GM18909 (cell line): ENCODE measurements around the gene NCOA5.

ENCODE experiments used
- ATAC-seq: cut with Tn5 transposase; IDR thresholded peaks from one replicate; pipeline ENCODE4 v1.9.1; 2021; ENCODE audit warnings: mild to moderate bottlenecking; ENCODE audit not compliant: unreplicated experiment, poor library complexity

The NCOA5 gene

GRCh38 chr20:46089417-46090388, at the start of gene NCOA5:
TSS of gene NCOA5 (minus strand) at chr20:46089962. CDS start at chr20:46079424, 10,538 bp downstream.
- ATAC-seq = peak; percentile 82

GRCh38 chr20:46139266-46139889, 49.6 kb upstream of the NCOA5 start:
- ATAC-seq = no peak

GRCh38 chr20:46137816-46138215, 48.1 kb upstream of the NCOA5 start:
- ATAC-seq = no peak

DNA sequence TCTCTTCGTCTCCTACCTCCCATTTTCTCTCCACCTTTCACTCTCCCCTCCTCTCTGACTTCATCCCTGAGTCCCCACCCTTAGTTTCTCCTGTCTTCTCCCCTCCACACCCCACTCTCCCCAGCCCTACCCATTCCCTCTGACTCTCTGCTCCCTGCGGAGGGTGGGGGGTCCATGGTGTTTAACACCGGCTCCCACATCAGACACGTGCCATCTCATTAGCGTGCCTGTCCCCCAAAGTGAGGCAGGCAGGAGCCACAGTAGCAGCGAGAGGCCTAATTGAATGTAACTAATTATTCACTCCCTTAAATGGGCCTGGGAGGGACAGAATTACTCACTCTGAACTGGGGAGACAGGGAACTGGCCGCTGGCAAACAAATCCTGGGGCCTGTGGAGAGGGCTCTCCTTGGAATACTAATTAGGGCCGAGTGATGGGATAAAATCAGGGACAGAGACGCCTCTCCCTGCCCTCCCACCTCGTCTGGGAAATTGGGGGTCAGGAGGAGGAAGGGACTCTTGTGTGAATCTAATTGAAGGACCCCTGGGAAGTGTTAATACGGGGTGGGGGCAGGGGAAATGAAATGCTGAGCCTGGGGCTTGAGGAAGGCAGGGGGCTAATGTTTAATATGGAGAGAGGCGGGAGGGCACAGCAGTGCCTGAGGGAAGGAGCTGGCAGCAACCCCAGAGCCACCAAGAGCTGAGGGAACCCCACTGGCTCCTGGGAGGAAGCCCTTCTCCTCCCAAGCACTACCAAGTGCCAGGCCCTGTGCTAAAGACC, 46.3 kb upstream of the NCOA5 start:
- ATAC-seq = no peak

- ATAC-seq = no peak
These were observed 45.0 kb upstream of the NCOA5 start for GRCh38 chr20:46134716-46135115.

DNA sequence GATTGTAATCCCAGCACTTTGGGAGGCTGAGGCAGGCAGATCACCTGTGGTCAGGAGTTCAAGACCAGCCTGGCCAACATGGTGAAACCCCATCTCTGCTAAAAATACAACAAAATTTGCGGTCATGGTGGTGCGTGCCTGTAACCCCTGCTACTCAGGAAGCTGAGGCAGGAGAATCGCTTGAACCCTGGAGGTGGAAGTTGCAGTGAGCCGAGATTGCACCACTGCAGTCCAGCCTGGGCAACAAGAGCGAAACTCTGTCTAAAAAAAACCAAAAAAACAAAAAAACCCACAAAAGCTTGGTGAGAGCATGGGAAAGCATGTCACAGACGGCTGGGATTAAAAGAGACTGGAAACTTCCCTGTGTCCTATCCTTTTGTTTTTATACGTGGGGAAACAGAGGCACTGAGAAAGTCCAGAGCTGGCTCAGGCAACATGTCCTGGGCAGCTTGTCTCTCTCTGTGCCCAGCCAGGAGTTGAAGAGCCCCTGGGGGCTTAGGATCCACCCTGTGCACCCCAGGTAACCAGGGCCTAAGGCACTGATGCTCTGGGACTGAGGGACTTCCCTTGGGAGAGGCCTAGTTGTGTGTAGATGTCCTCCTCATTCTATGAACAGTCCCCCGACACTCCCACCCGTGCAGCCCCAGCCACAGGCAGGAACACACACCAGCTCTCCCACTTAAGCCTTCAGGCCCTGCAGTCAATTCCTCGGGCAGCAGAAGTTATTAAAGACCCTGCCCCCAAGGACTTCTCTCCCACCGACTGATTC, 44.3 kb upstream of the NCOA5 start:
- ATAC-seq = no peak

- no peak for ATAC-seq
These were observed 43.0 kb upstream of the NCOA5 start for GRCh38 chr20:46132705-46133120.

GRCh38 chr20:46131396-46131795, 41.6 kb upstream of the NCOA5 start:
- ATAC-seq = no peak

DNA sequence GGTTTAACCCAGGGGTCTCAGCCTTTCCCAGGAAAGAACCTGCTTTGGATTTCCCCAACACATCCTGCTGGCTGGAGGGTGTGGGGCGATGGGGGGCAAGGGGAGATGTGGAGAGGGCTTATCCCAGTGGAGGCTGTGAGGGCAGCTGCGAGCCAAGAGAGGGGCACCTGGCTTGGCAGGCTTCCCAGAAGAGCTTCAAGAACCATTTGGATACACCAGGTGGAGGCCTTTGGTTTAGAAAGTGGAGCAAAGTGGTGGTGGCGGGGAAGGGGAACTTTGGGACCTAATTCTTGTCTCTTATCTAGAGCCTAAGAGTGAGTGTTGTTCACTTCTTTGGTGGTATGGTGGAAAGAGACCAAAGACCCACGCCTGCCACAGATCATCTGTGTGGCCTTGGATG, 40.8 kb upstream of the NCOA5 start:
- ATAC-seq = no peak

DNA sequence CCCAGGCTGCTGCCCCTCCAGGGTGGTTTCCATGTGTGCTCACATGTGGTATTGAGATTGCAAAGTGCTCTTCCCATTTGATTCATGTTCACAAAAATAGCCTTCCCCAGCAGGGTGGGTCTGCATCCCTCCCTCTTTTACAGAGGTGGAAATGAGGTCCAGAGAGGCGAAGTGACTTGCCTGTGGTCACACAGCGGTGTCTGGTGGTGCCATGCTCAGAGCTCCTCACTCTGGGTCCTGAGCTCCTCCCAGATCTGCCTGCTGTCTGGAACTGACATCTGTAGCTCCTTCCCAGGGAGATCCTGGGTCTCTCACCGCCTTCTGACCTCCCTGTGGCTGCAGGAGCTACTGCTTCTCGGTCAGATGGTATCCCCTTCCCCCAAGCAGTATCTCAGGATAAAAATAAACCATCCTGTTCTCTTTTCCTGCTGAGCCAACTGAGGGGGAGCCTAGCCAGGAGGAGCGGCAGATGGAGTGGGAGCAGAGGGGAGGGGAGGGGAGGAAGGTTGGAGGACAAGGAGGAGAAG, 40.3 kb upstream of the NCOA5 start:
- ATAC-seq = no peak

DNA sequence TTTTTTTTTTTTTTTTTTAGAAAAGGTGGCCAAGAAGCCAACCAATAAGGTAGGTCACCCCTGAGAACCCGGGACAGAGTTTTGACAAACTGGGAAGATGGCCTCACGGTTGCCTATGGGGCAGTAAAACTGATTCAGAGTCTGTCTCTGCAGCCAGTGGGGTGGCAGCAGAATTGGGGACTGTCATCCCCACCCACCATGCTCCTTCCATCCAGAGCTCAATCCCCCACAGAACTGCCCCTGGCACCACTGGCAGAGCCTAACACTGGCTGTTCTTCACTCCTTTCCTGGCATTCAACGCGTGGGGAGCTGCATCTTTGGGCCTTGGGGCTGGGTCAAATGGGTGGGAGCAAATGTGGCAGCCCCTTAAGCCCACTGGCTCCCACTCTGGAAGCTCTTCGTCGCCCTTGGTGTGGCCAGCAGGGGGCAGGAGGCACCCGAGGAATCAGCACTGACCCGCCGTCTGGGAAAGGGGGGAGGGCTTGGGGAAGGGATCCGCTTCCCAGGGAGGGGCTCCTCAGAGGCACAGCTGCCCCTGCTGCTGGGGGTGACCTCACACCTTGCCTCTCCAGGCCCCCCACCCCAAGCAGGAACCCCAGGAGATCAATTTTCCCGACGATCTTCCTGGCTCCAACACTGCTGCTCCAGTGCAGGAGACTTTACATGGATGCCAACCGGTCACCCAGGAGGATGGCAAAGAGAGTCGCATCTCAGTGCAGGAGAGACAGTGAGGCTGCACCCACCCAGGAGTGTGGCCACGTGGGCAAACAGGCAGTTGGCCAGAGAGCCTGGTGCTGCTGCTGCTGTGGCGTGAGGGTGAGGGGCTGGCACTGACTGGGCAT, 38.8 kb upstream of the NCOA5 start:
- no peak for ATAC-seq

- no peak for ATAC-seq
These were observed 37.7 kb upstream of the NCOA5 start for GRCh38 chr20:46127396-46128010.

GRCh38 chr20:46126440-46127056, 36.8 kb upstream of the NCOA5 start:
- no peak for ATAC-seq

DNA sequence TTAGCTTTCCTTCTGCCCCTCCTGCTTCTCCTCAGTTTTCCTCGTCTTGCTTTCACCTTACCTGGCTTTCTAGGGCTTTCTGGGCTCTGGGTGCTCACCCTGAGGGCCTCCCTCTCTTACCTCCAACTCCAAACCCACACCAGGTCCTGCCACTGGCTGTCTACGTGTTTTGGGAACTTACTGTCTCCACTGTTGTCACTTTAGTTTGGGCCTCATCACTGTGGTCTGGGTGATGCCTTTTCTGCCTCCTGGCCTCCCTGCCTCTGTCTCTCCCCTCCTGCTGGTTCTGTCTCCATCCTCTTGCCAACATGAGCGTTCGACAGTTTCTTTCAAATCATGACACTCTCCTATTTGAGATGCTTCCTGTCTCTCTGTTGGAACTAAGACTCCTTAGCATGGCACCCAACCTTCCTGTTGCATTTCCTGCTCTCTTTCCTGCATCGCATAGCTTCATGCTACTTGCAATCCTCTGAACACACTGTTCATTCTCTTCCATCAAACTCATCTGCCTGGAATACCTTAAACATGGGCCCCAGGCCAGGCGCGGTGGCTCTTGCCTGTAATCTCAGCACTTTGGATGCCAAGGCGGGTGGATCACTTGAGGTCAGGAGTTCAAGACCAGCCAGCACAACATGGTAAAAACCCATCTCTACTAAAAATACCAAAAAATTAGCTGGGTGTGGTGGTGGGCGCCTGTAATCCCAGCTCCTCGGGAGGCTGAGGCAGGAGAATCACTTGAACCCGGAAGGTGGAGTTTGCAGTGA, 33.9 kb upstream of the NCOA5 start:
- ATAC-seq = no peak

- ATAC-seq = no peak
These were observed 33.0 kb upstream of the NCOA5 start for GRCh38 chr20:46122516-46123481.

GRCh38 chr20:46122071-46122470, 32.3 kb upstream of the NCOA5 start:
- ATAC-seq = no peak
